ENCODE data around the gene DNAJC15. TPM values are rescaled to one million over a fixed set of nuclear protein-coding genes. Genes with fewer than 3 reads are reported as not detected.

Gene DNAJC15
- total RNA-seq, 2 experiments from 2014 or later = 2.2 TPM; not detected in 1

- Histone ChIP-seq H2AFZ (ENCODE audit: low read length) (no peak overlapping the region), H3K4me3 (ENCODE audit: low read depth, low read length, poor library complexity, severe bottlenecking) (no peak overlapping the region), H4K20me1 (ENCODE audit: insufficient read depth, low read length) (no peaks in the 10 kb centered on the region), H3K36me3 (ENCODE audit: insufficient read depth, low read length) (no peaks in the 10 kb centered on the region), H3K4me1 (ENCODE audit: insufficient read depth, low read length, poor library complexity, severe bottlenecking) (peaks cover 4% of the 10 kb centered on the region), H3K27ac (ENCODE audit: low read depth, low read length, poor library complexity, severe bottlenecking) (no peak overlapping the region), H3K9me2 (ENCODE audit: insufficient read depth, low read length) (no peaks in the 10 kb centered on the region), H3K9me3 (ENCODE audit: low read length) (no peaks in the 10 kb centered on the region), H3K79me2 (ENCODE audit: insufficient read depth, low read depth, low read length) (no peaks in the 10 kb centered on the region), H3K4me2 (ENCODE audit: low read length) (no peak overlapping the region)
- ChIA-PET POLR2A (interaction anchor here (0.6 kb wide), 1 partner anchor 245 kb away, joined by 3 read pairs; no protein-coding TSS in a partner anchor), CTCF (ENCODE audit: unreplicated experiment) (no interaction called here)
- intact Hi-C loops (cut with micrococcal nuclease; ENCODE audit: unreplicated experiment) = no loop called here
- TF ChIP-seq EZH2phosphoT487 (IDR thresholded peaks at IDR 0.05; ENCODE audit: borderline replicate concordance, low read depth, low read length) (no peak), CTCF (conservative IDR thresholded peaks at IDR 0.05; ENCODE audit: low read length) (no peak)
- BruUV-seq (replicated peaks) = no TSS peak
- no peak for DNase-seq (ENCODE audit: low spot score)
Observed at GRCh38 chr13:43021926-43022670, 1.3 kb upstream of the DNAJC15 start.

GRCh38 chr13:43022934-43023288 is 475 bp upstream of the DNAJC15 start:
- Histone ChIP-seq H3K9me3 (ENCODE audit: low read length) (no peaks in the 10 kb centered on the region), H3K9me2 (ENCODE audit: insufficient read depth, low read length) (no peaks in the 10 kb centered on the region), H3K79me2 (ENCODE audit: insufficient read depth, low read depth, low read length) (no peaks in the 10 kb centered on the region), H3K4me2 (ENCODE audit: low read length) (peak overlapping the region; percentile 59; the same call in 1 of the 2 replicates), H3K27ac (ENCODE audit: low read depth, low read length, poor library complexity, severe bottlenecking) (no peak overlapping the region), H3K4me1 (ENCODE audit: insufficient read depth, low read length, poor library complexity, severe bottlenecking) (peaks cover 4% of the 10 kb centered on the region), H3K36me3 (ENCODE audit: insufficient read depth, low read length) (no peaks in the 10 kb centered on the region), H3K4me3 (ENCODE audit: low read depth, low read length, poor library complexity, severe bottlenecking) (peak overlapping the region; percentile 65), H2AFZ (ENCODE audit: low read length) (peak overlapping the region; percentile 91), H4K20me1 (ENCODE audit: insufficient read depth, low read length) (no peaks in the 10 kb centered on the region)
- ChIA-PET CTCF (ENCODE audit: unreplicated experiment) (no interaction called here), POLR2A (interaction anchor here (0.6 kb wide), 1 partner anchor 244 kb away, joined by 3 read pairs; no protein-coding TSS in a partner anchor)
- intact Hi-C loops (cut with micrococcal nuclease; ENCODE audit: unreplicated experiment) = no loop called here
- DNase-seq (ENCODE audit: low spot score) = no peak
- no TSS peak for BruUV-seq (replicated peaks)
- no peak for TF ChIP-seq CTCF (conservative IDR thresholded peaks at IDR 0.05; ENCODE audit: low read length)
- TF ChIP-seq EZH2phosphoT487 (IDR thresholded peaks at IDR 0.05; ENCODE audit: borderline replicate concordance, low read depth, low read length) = no peak

GRCh38 chr13:43026262-43026661 is 2.9 kb downstream of the DNAJC15 start:
- TF ChIP-seq EZH2phosphoT487 (IDR thresholded peaks at IDR 0.05; ENCODE audit: borderline replicate concordance, low read depth, low read length) (no peak), CTCF (conservative IDR thresholded peaks at IDR 0.05; ENCODE audit: low read length) (no peak)
- Histone ChIP-seq H2AFZ (ENCODE audit: low read length) (no peak overlapping the region), H3K4me1 (ENCODE audit: insufficient read depth, low read length, poor library complexity, severe bottlenecking) (peaks cover 4% of the 10 kb centered on the region), H3K79me2 (ENCODE audit: insufficient read depth, low read depth, low read length) (no peaks in the 10 kb centered on the region), H3K4me2 (ENCODE audit: low read length) (no peak overlapping the region), H3K4me3 (ENCODE audit: low read depth, low read length, poor library complexity, severe bottlenecking) (no peak overlapping the region), H3K36me3 (ENCODE audit: insufficient read depth, low read length) (no peaks in the 10 kb centered on the region), H4K20me1 (ENCODE audit: insufficient read depth, low read length) (no peaks in the 10 kb centered on the region), H3K9me2 (ENCODE audit: insufficient read depth, low read length) (no peaks in the 10 kb centered on the region), H3K9me3 (ENCODE audit: low read length) (no peaks in the 10 kb centered on the region), H3K27ac (ENCODE audit: low read depth, low read length, poor library complexity, severe bottlenecking) (no peak overlapping the region)
- no peak for DNase-seq (ENCODE audit: low spot score)
- ChIA-PET CTCF (ENCODE audit: unreplicated experiment) (no interaction called here), POLR2A (no interaction called here)
- no TSS peak for BruUV-seq (replicated peaks)
- intact Hi-C loops (cut with micrococcal nuclease; ENCODE audit: unreplicated experiment) = no loop called here
